GM19324 (cell line): Measurements from ENCODE around the gene TSHZ2.

Experiments
- ATAC-seq: cut with Tn5 transposase; IDR thresholded peaks from one replicate; pipeline ENCODE4 v1.9.1; 2021; ENCODE audit warnings: mild to moderate bottlenecking, moderate library complexity; ENCODE audit not compliant: unreplicated experiment, low FRiP score

TSHZ2 gene

DNA sequence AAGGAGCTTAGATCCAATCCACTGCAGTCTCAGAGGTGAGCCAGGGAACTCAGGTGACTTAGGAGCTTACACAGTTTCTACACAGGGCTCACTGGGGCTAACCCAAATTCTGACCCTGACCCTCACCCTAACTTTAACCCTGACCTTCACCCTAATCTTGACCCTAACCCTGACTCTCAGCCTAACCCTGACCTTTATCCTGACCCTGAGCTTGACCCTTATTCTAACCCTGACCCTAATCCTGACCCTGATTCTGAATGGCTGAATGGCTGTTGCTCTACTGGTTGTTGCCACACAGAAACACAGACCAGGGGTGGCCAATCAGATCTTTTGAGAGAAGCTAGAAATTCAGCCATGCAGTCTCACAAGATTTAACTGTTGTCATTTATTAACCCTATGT lies 180.1 kb downstream of the TSHZ2 start:
- no peak for ATAC-seq

DNA sequence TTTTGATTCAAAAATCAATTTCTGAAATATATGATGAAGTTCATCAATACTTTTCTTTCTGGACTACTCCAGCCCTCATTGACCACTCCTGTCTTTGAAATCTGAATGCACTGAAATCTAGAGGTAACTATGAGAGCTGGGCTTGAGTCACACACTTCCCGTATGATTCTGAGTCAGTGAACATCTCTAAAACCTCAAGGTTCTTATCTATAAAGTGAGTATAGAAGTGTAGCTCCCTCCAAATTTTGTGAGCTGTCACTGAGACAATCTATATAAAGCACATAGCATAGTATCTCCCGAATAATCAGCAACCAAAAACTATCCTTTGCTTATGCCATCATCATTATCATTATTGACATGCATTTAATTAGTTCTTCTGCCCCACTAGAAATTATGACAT lies 182.4 kb downstream of the TSHZ2 start:
- ATAC-seq, result no peak

DNA sequence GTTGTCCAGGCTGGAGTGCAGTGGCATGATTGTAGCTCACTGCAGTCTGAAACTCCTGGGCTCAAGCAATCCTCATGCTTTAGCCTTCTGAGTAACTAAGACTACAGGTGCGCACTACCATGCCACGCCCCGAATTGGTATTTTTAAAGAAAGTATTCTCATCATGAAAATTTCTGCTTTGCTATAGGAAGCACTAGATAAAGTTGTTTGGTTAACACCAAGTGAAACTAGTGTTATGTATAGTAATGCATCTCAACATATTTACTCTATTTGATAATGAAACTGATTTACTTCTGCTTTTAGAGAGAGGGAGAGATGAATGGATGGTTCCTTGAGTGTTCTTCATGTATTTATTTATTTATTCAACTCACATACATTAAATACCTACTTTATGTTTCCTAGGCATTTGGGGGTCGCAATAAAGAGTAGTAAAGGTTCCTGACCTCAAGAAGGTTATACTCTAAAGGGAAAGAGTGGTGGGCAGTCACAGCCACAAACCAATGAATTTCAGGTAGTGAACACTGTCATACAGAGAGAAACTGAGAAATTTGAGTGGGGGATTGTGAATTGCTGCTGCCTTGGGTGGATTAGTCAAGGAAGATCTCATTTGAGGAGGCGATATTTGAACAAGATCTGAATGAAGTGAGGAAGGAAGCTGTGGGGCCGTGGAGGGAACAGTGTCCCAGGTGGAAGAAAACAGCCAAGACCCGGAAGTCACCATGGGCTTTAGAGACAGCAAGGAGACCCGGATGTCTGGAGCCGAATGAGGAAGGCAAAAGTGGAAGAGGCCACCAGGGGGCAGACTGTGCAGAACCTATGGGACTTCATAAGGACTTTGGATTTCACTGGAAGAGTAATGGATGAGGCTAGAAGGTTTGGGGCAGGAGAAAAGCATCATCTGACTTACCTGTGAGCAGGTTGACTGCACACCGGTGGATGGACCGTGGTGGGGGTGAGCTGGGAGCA lies 185.6 kb downstream of the TSHZ2 start:
- ATAC-seq, result no peak

DNA sequence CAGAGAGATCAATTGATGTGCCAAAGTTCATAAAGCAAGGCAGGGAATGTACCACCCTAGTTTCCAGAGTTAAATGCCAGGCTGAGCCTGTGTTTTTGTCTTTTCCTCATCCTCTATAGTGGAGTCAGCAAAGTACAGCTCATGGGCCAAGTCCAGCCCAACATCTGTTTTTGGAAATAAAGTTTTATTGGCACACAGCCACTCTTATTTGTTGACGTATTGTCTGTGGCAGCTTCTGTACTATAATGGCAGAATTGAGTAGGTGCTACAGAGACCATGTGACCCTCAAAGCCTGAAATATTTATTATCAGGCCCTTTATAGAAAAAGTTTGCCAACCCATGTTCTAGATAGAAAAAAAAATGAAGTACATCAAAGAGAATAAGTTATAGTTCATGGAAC lies 187.0 kb downstream of the TSHZ2 start:
- no peak for ATAC-seq

DNA sequence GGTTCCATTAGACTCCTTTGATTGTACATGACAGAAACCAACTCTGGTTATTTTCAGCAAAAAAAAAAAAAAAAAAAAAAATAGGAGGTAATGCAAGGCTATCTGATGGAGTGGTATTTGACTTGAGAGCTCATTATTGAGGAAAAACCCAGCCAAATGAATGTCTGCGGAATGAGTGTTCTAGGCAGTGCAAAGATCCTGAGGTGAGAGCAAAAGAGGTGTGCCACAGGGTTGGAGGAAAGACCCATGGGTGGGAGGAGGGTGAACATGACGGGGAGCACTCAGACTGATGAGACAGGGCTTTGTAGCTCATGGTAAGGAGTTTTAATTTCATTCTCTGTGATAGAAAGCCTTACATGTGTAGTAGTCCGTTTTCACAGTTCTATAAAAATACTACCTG lies 188.9 kb downstream of the TSHZ2 start:
- no peak for ATAC-seq

DNA sequence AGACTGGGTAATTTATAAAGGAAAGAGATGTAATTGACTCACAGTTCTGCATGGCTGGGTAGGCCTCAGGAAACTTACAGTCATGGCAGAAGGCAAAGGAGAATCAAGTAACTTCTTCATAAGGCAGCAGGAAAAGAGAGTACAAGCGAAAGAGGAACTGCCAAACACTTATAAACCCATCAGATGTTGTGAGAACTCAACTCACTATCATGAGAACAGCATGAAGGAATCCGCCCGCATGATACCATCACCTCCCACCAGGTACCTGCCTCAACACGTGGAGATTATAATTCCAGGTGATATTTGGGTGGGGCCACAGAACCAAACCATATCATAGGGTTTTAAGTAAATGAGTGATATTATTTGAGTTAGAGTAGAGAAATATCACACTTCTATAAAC lies 189.3 kb downstream of the TSHZ2 start:
- ATAC-seq, result no peak

DNA sequence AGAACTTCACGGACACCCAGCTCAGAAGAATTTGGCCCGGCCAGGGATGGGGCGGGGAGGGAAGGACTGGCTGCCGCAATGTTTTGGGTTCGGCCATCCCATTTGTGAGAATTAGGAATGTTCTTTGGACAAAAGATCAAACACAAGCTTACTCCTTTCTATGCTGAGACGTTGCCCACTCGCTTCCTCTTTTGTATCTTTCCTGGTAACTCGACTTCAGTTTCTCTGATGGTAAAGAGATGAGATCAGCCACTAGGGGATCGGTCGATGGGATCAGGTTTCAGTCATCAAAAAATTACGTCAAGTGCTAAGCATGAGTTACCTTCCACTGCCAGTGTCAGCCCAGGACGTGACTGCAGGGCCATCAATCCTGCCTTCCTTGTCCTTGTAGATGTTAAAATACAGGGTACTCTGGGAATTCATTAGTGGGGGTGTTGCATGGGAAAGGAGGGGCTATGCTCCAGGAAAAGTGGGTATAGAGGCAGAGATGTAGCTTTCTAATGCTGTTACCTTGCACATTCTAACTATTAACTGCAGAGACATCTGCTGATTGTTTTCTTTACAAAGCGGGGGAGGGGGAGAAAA lies 190.2 kb downstream of the TSHZ2 start:
- ATAC-seq, result no peak

DNA sequence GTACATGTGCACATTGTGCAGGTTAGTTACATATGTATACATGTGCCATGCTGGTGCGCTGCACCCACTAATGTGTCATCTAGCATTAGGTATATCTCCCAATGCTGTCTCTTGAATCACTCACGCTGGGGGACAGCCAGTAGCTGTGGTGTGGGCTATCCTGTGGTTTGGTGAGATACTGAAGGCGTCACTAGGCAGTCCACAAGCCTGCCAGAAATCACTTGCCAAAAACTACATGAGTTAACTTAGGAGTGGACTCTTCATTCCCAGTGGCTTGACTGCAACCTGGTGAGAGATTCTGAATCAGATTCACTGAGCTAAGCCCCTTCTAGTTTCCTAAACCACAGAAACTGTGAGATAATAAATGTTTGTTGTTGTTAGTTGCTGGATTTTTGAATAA lies 191.3 kb downstream of the TSHZ2 start:
- ATAC-seq, result no peak

DNA sequence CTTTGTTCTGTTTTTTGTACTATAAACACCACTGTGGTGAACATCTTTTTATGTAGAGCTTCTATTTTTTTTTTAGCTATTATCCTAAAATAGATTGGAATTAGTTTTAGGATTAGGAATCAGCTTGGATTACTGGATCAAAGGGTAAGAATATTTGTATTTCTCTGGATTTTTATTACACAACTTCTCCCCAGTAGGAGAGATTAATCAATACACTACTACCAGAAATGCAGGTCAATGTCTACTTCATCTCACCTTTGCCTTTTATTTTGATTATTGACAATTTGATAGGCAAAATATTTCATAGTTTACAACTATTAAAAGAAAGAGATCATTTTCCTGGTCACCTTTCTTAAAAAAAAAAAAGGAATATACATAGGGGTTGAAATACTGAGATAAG lies 191.9 kb downstream of the TSHZ2 start:
- ATAC-seq, result no peak

DNA sequence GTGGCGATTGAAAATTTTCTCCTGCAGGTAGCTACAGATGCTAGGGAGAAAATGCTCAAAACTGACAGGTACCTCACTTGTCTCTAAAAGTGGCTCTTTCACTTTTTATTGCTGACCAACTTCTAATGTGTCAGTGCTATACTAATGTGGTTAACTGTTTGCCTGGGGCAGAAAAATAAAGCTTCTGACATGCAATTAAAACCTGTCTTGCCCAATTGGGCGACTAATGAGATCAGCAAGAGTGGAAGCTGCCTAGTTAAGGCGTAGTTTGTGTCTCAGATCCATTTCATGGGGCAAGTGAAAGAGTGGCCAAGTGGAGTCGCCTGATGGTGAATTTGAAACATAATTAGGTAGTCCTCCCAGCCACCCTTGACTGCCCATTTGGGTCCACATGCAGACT lies 193.3 kb downstream of the TSHZ2 start:
- ATAC-seq, result no peak

DNA sequence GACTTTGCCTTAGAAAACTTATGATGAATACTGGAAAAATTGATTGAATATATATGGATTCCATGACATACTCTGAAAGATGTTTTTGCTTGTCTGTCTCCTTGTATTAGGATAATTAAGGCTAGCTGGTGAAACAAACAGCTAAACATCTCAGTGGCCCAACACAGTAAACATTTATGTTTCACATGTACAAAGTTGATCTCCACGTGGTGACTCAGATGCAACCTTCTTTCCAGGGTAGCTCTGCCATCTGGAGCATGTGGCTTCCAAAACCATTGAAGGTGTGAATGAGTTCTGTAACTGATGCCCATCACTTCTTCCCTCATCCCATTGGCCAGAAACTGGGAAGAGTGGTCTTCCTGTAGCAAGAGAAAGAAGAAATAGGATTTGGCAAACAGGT lies 196.3 kb downstream of the TSHZ2 start:
- no peak for ATAC-seq

DNA sequence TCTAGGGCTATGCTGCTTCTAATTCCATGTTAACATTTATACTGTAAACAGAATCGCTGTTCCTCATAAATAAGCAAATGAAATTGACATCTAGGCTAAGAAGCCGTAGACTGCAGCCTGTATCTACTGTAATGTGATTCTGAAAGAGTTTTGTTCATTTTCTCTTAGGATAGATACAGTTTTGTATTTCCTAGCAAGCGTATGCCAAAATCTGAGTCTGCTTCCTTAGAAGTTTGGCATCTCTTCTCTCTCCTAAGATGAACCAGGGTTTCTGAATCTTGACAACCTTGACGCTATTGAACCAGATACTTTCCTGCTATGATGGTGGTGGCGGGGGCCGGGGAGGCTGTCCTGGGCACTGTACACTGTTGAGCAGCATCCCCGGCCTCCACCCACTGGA lies 198.0 kb downstream of the TSHZ2 start:
- no peak for ATAC-seq

DNA sequence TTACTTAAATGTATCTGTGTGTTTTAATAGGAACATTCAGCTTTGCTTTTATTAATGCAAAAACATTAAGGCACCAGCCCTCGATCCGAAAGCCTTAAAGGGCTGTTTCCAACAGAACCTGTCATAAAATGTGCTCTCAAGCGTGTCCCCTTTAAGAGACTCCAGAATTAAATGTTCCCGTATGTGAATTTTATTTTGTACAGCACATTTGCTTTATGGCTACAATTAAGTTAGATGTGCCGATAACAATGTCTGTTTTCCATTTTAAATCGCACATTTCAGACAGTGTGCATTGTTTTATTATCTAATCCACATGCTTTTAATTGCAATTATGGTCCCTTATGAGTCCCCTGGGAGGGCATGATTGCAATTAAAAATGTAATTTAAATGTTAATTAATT lies 198.9 kb downstream of the TSHZ2 start:
- ATAC-seq, result no peak

DNA sequence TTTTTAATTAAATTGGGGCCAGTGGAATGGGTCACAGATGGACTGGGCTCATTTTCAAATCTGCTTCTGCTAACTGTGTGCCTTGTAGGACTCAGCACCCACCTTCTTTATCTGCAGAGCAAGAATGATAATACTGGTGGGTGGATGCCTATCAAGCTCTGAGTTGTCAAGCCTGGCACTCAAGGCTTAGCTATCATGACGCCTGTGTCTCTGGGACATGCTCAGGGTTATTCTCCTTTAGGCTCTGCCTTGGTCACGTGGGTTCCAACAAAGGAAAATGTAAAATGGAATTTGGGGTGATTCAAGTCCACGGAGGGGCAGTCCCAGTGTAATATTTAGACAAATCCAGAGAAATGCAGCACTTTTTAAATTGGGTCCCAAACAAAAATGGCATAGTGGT lies 202.3 kb downstream of the TSHZ2 start:
- ATAC-seq, result no peak

DNA sequence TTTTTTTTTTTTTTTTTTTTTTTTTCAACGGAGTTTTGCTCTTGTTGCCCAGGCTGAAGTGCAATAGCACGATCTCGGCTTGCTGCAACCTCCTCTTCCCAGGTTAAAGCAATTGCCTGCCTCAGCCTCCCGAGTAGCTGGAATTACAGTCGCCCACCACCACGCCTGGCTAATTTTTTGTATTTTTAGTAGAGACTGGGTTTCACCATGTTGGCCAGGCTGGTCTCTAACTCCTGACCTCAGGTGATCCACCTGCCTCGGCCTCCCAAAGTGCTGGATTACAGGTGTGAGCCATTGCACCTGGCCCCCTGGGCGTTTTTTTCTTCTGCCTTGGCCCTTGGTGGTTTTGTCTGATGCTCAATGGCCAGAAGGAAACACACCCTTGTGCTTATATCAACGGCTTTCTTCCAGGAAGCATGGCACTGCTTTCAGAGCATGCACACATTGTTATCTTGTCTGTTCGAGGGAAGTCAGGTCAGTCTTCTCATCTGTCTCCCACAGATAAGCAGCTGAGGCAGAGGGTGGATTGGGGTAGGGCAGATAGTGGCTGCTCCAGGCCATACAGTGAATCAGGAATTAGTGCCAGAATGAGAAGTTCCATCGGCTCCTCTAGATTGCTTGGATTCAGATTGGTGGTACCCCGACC lies 203.1 kb downstream of the TSHZ2 start:
- ATAC-seq, result no peak

DNA sequence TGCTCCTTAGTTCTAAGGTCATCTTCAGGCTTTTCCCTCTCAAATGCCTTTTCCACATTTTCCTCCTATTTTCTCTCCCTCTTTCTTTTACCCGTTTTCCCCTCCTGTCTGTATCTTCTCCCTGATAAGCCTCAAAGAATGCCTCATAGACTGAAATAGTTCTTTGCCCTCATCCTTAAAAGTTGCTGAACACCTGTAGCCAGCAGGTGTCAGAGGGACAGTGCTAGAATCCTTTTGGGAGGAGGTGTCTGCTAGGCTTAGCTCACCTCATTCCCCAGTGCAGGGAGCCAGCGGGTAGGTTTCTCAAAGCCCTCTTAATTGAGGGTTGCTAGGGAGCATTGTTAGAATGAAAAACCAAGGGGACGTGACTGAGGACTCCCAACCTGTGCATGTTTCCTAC lies 204.0 kb downstream of the TSHZ2 start:
- no peak for ATAC-seq

DNA sequence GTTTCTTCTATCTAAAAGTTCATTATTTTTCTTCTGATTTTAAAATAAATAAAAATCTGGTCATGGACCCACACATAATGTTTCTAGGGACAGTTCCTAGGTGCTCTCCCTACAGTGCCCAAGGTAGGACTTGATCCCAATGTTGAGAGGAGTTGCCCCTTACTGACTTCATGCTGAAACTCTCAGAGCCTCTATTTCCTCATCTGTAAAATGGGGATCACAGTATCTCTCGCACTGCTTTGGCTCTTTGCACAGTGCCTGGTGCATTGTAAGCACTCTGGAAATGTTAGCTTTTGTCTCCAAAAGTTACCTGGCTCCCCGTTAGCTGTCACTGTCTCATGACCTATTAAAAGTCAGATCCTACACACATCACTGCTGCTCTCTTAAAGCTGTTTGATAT lies 205.5 kb downstream of the TSHZ2 start:
- no peak for ATAC-seq

DNA sequence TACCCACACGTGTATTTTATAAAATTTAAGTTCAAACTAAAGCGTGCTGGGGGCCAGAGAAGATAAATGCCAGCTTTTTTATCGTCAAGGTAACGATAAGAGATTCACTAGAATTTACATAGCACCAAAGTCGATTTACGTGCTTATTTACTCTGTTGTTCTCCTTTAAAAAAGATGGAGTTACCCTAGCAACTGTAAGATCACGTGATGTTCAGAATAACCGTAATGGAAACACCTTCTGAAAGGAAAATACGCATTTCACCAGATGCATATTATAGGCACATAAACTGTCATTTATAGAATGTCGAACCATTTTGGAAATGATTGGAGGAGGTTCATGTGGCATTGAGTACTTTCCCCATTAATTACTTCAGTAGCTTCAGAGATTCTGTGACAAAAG lies 207.6 kb downstream of the TSHZ2 start:
- no peak for ATAC-seq

DNA sequence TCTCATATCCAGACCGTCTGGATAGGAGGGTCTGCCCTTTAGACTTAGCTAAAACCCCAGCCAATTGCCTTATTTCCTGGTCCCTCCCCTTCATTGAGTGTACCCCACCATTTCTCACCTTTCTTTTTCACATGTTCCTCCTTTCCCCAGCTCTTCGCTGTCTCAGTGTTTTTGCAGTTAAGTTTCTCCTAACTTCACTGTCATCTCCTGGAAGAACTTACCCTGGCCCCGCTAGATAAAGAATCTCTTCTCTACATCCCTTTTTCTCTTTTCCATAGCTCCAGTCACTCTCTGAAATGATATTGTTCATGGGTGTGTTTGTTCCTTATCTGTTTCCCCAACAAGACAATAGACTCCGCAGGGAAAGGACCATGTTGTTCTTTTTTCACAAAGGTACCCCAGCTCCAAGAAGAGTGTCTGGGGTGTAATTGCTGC lies 208.8 kb downstream of the TSHZ2 start:
- ATAC-seq, result no peak

DNA sequence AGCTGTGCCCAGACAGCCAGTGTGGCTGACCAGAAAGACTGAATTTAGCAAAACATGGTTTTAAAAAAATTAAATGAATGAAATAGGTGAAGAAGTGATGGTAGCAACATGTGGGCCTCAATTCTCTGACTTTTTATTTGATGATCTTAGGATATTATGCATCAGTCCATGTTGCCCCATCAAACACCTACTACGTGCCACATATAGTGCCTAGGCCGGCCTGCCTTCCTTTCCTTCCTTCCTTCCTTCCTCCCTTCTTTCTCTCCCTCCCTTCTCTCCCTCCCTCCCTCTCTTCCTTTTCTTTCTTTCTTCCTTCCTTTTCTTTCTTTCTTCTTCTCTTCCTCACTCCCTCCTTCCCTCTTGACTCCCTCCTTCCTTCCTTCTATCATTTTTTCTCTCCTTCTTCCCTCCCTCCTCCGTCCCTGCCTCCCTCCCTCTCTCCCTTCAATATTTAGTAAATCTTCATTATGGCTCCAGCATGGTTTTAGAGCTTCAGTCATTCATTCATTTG lies 209.8 kb downstream of the TSHZ2 start:
- ATAC-seq, result no peak

DNA sequence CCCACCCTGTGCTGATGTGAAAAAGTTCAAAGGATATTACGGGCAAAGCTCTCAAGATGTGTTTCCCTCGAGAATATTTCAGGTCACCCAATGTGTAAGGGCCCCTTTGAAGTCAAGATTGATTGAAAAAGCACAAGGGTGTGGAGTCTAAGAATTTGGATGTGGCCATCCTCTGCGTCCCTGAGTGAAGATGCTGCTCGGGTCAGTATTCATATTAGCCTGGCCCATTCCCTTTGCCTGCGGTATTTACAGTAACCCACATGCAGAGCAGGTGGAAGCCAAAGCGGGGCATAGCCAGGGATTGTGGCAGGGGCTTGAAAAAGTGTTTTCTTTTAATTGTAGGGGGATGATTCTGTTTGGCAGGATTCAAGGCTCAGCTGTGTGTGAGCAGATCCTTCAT lies 211.0 kb downstream of the TSHZ2 start:
- no peak for ATAC-seq
